Karpas-422 (cell line): ENCODE data around the gene DAZAP1. TPM values are rescaled to one million over a fixed set of nuclear protein-coding genes. Genes with fewer than 3 reads are reported as not detected.

Source experiments
- DNase-seq: peaks from one replicate; pipeline ENCODE4 v3.0.0-alpha.2; 2015
- H2AFZ ChIP-seq: fragments of 200-600 bp; sonication (generic); 2 replicates; pipeline ENCODE4 v1.6.1; 2014; ENCODE audit warnings: antibody characterized with exemption, low read length, mixed read lengths
- H3K27ac ChIP-seq: fragments of 200-600 bp; sonication (generic); 2 replicates; pipeline ENCODE4 v1.5.1; 2014; ENCODE audit warnings: mild to moderate bottlenecking, low read length, moderate library complexity
- H3K27me3 ChIP-seq: fragments of 200-600 bp; sonication (generic); 2 replicates; pipeline ENCODE4 v1.6.1; 2014; ENCODE audit warnings: low read length, mixed read lengths
- H3K36me3 ChIP-seq: fragments of 200-600 bp; sonication (generic); 2 replicates; pipeline ENCODE4 v1.6.1; 2014; ENCODE audit warnings: low read length, mixed read lengths; ENCODE audit not compliant: insufficient read depth
- H3K4me1 ChIP-seq: fragments of 200-600 bp; sonication (generic); 2 replicates; pipeline ENCODE4 v1.6.1; 2014; ENCODE audit warnings: mild to moderate bottlenecking, low read length, mixed read lengths
- H3K4me2 ChIP-seq: fragments of 200-600 bp; sonication (generic); 2 replicates; pipeline ENCODE4 v1.6.1; 2014; ENCODE audit warnings: low read length, low read depth, mild to moderate bottlenecking; ENCODE audit not compliant: poor library complexity, severe bottlenecking
- H3K4me3 ChIP-seq: fragments of 200-600 bp; sonication (generic); 2 replicates; pipeline ENCODE4 v1.5.1; 2014; ENCODE audit warnings: mild to moderate bottlenecking, antibody characterized with exemption, low read length, mixed read lengths
- H3K79me2 ChIP-seq: fragments of 200-600 bp; sonication (generic); 2 replicates; pipeline ENCODE4 v1.6.1; 2014; ENCODE audit warnings: mild to moderate bottlenecking, low read length, mixed read lengths
- H3K9ac ChIP-seq: fragments of 200-600 bp; sonication (generic); 2 replicates; pipeline ENCODE4 v1.6.0; 2014; ENCODE audit warnings: low read length
- H3K9me2 ChIP-seq: fragments of 200-600 bp; sonication (generic), shearing (Covaris generic); replicated peaks from 2 replicates; pipeline ENCODE4 v1.6.0; 2014; ENCODE audit warnings: mild to moderate bottlenecking, low read length, moderate library complexity; ENCODE audit not compliant: insufficient read depth
- H3K9me3 ChIP-seq: fragments of 300-700, 200-600 bp; sonication (generic); 2 replicates; pipeline ENCODE4 v1.6.1; 2014; ENCODE audit warnings: low read length, mixed read lengths
- H4K20me1 ChIP-seq: fragments of 200-600 bp; sonication (generic); 2 replicates; pipeline ENCODE4 v1.6.1; 2014; ENCODE audit warnings: mild to moderate bottlenecking, antibody characterized with exemption, low read length, low read depth; ENCODE audit not compliant: insufficient read depth
- total RNA-seq: library from RNA; depleted of rRNA; stranded (reverse); fragments of >200 nt; shearing (Covaris generic); gene quantifications from 2 replicates; pipeline ENCODE4 v1.2.3, GENCODE V29; 2014; ENCODE audit warnings: low replicate concordance

Gene DAZAP1
- total RNA-seq, 1 experiment from 2014 or later: 110 TPM

GRCh38 chr19:1424192-1424955 lies 17.0 kb downstream of the DAZAP1 start:
- peaks cover 47% of the 10 kb centered on the region for H4K20me1 ChIP-seq

GRCh38 chr19:1425102-1425837 lies 17.9 kb downstream of the DAZAP1 start:
- Histone ChIP-seq H3K4me1 (no peaks in the 10 kb centered on the region), H3K9me2 (no peaks in the 10 kb centered on the region), H3K4me2 (no peak overlapping the region), H3K27ac (no peak overlapping the region), H4K20me1 (peaks cover 44% of the 10 kb centered on the region; the same call in 1 of the 2 replicates), H3K27me3 (no peaks in the 10 kb centered on the region), H3K9ac (no peak overlapping the region), H2AFZ (no peak overlapping the region), H3K9me3 (no peaks in the 10 kb centered on the region), H3K4me3 (no peak overlapping the region), H3K79me2 (peaks cover 9% of the 10 kb centered on the region), H3K36me3 (peaks cover 33% of the 10 kb centered on the region; the same call in 1 of the 2 replicates)
- peak; percentile 40 for DNase-seq

More at GRCh38 chr19:1424192-1424955, 17.0 kb downstream of the DAZAP1 start:
- no peaks in the 10 kb centered on the region for H3K27me3 ChIP-seq
- no peak overlapping the region for H2AFZ ChIP-seq
- H3K4me3 ChIP-seq: no peak overlapping the region
- no peaks in the 10 kb centered on the region for H3K9me3 ChIP-seq
- H3K4me2 ChIP-seq: no peak overlapping the region
- H3K9me2 ChIP-seq: no peaks in the 10 kb centered on the region
- H3K79me2 ChIP-seq: peaks cover 10% of the 10 kb centered on the region
- no peak overlapping the region for H3K27ac ChIP-seq
- H3K4me1 ChIP-seq: no peaks in the 10 kb centered on the region
- DNase-seq: peak; percentile 39
- H3K9ac ChIP-seq: no peak overlapping the region
- H3K36me3 ChIP-seq: peaks cover 35% of the 10 kb centered on the region; the same call in 1 of the 2 replicates

GRCh38 chr19:1425902-1426301 lies 18.5 kb downstream of the DAZAP1 start:
- H3K4me2 ChIP-seq: no peak overlapping the region
- no peak overlapping the region for H3K4me3 ChIP-seq
- H3K36me3 ChIP-seq: peaks cover 27% of the 10 kb centered on the region; the same call in 1 of the 2 replicates
- DNase-seq: no peak
- H3K27me3 ChIP-seq: no peaks in the 10 kb centered on the region
- peaks cover 39% of the 10 kb centered on the region; the same call in 1 of the 2 replicates for H4K20me1 ChIP-seq
- no peaks in the 10 kb centered on the region for H3K9me2 ChIP-seq
- H3K79me2 ChIP-seq: peaks cover 9% of the 10 kb centered on the region
- H3K27ac ChIP-seq: no peak overlapping the region
- no peaks in the 10 kb centered on the region for H3K4me1 ChIP-seq
- no peaks in the 10 kb centered on the region for H3K9me3 ChIP-seq
- no peak overlapping the region for H3K9ac ChIP-seq
- no peak overlapping the region for H2AFZ ChIP-seq

- Histone ChIP-seq H3K9me3 (no peaks in the 10 kb centered on the region), H3K27me3 (no peaks in the 10 kb centered on the region), H3K9me2 (no peaks in the 10 kb centered on the region), H3K9ac (no peak overlapping the region), H3K4me3 (no peak overlapping the region), H3K79me2 (peaks cover 9% of the 10 kb centered on the region), H4K20me1 (peaks cover 39% of the 10 kb centered on the region; the same call in 1 of the 2 replicates), H3K27ac (no peak overlapping the region), H3K4me2 (no peak overlapping the region), H3K4me1 (no peaks in the 10 kb centered on the region), H3K36me3 (peaks cover 25% of the 10 kb centered on the region; the same call in 1 of the 2 replicates), H2AFZ (no peak overlapping the region)
- DNase-seq: peak; percentile 34
Measured at GRCh38 chr19:1426736-1427135, 19.4 kb downstream of the DAZAP1 start.

- H3K4me2 ChIP-seq: no peak overlapping the region
- no peaks in the 10 kb centered on the region for H3K9me2 ChIP-seq
- H3K27ac ChIP-seq: no peak overlapping the region
- H3K4me3 ChIP-seq: no peak overlapping the region
- H3K9me3 ChIP-seq: no peaks in the 10 kb centered on the region
- no peak overlapping the region for H2AFZ ChIP-seq
- peak; percentile 32 for DNase-seq
- H3K79me2 ChIP-seq: peaks cover 9% of the 10 kb centered on the region
- no peaks in the 10 kb centered on the region for H3K27me3 ChIP-seq
- H3K4me1 ChIP-seq: no peaks in the 10 kb centered on the region
- H3K9ac ChIP-seq: no peak overlapping the region
- H4K20me1 ChIP-seq: peaks cover 36% of the 10 kb centered on the region; the same call in 1 of the 2 replicates
- H3K36me3 ChIP-seq: peaks cover 23% of the 10 kb centered on the region; the same call in 1 of the 2 replicates
Measured at GRCh38 chr19:1427221-1427920, 20.0 kb downstream of the DAZAP1 start.

GRCh38 chr19:1428738-1429391 lies 21.5 kb downstream of the DAZAP1 start:
- Histone ChIP-seq H4K20me1 (peaks cover 29% of the 10 kb centered on the region; the same call in 1 of the 2 replicates), H3K4me3 (no peak overlapping the region), H3K27me3 (no peaks in the 10 kb centered on the region), H3K4me2 (no peak overlapping the region), H3K79me2 (peaks cover 3% of the 10 kb centered on the region; the same call in 1 of the 2 replicates), H3K27ac (no peak overlapping the region), H3K36me3 (peaks cover 20% of the 10 kb centered on the region; the same call in 1 of the 2 replicates), H3K9ac (no peak overlapping the region), H3K9me2 (no peaks in the 10 kb centered on the region), H3K9me3 (no peaks in the 10 kb centered on the region), H3K4me1 (no peaks in the 10 kb centered on the region), H2AFZ (no peak overlapping the region)
- DNase-seq: no peak

GRCh38 chr19:1429750-1430149 lies 22.4 kb downstream of the DAZAP1 start:
- Histone ChIP-seq H3K9me3 (no peaks in the 10 kb centered on the region), H3K4me2 (no peak overlapping the region), H3K27me3 (no peaks in the 10 kb centered on the region), H3K36me3 (peaks cover 17% of the 10 kb centered on the region; the same call in 1 of the 2 replicates), H3K4me3 (no peak overlapping the region), H3K79me2 (peaks cover 3% of the 10 kb centered on the region; the same call in 1 of the 2 replicates), H3K4me1 (no peaks in the 10 kb centered on the region), H3K27ac (no peak overlapping the region), H4K20me1 (peaks cover 28% of the 10 kb centered on the region; the same call in 1 of the 2 replicates), H3K9me2 (no peaks in the 10 kb centered on the region), H3K9ac (no peak overlapping the region), H2AFZ (no peak overlapping the region)
- peak; percentile 38 for DNase-seq
